OCI-LY3 (cell line): ENCODE measurements around the gene SRSF7.

Experiments
- H2AFZ ChIP-seq: fragments of 200-600, 300-600 bp; shearing (Covaris generic); 2 replicates; pipeline ENCODE4 v1.6.0; 2014; ENCODE audit warnings: antibody characterized with exemption, low read depth, low read length
- H3K27ac ChIP-seq: fragments of 200-600, 300-600 bp; sonication (generic); 2 replicates; pipeline ENCODE4 v1.5.1; 2014; ENCODE audit warnings: mild to moderate bottlenecking, low read length, moderate library complexity, mixed read lengths
- H3K27me3 ChIP-seq: fragments of 200-600, 300-600 bp; sonication (generic); 2 replicates; pipeline ENCODE4 v1.6.1; 2014; ENCODE audit warnings: low read depth, low read length, mixed read lengths
- H3K36me3 ChIP-seq: fragments of 200-600, 300-600 bp; sonication (generic); replicated peaks from 2 replicates; pipeline ENCODE3; 2014; ENCODE audit warnings: low read depth, low read length, mixed read lengths
- H3K4me1 ChIP-seq: fragments of 300-600, 200-600 bp; sonication (generic); 2 replicates; pipeline ENCODE4 v1.6.1; 2014; ENCODE audit warnings: low read length, mixed read lengths
- H3K4me2 ChIP-seq: fragments of 200-600, 300-600 bp; sonication (generic); 2 replicates; pipeline ENCODE4 v1.6.1; 2014; ENCODE audit warnings: low read length, mixed read lengths
- H3K4me3 ChIP-seq: fragments of 300-600, 200-600 bp; sonication (generic); 2 replicates; pipeline ENCODE4 v1.5.1; 2014; ENCODE audit warnings: antibody characterized with exemption, mild to moderate bottlenecking, low read length, moderate library complexity
- H3K79me2 ChIP-seq: fragments of 300-600, 200-600 bp; shearing (Covaris generic); 2 replicates; pipeline ENCODE4 v1.6.1; 2014; ENCODE audit warnings: mild to moderate bottlenecking, low read length, mixed read lengths
- H3K9ac ChIP-seq: fragments of 300-600, 200-600 bp; shearing (Covaris generic); 2 replicates; pipeline ENCODE4 v1.6.0; 2014; ENCODE audit warnings: mild to moderate bottlenecking, low read length, moderate library complexity
- H3K9me3 ChIP-seq: fragments of 200-600, 300-600 bp; shearing (Covaris generic); 2 replicates; pipeline ENCODE4 v1.6.1; 2014; ENCODE audit warnings: low read length, mixed read lengths; ENCODE audit not compliant: insufficient read depth
- H4K20me1 ChIP-seq: fragments of 200-600, 300-600 bp; sonication (generic); 2 replicates; pipeline ENCODE4 v1.6.1; 2016; ENCODE audit warnings: low read length, mixed read lengths; ENCODE audit not compliant: insufficient read depth
- EZH2phosphoT487 ChIP-seq: fragments of 200-600 bp; shearing (Covaris generic); IDR thresholded peaks from 2 replicates; pipeline ENCODE4 v1.6.1; 2018; ENCODE audit warnings: antibody characterized with exemption, mixed run types, low read depth
- TF ChIP-seq, protein P1 (sequence below): fragments of 200-600, 300-600 bp; sonication (generic); IDR thresholded peaks from 2 replicates; pipeline ENCODE4 v1.5.1; 2014; ENCODE audit warnings: antibody characterized with exemption, low read length, low read depth

SRSF7 gene

DNA sequence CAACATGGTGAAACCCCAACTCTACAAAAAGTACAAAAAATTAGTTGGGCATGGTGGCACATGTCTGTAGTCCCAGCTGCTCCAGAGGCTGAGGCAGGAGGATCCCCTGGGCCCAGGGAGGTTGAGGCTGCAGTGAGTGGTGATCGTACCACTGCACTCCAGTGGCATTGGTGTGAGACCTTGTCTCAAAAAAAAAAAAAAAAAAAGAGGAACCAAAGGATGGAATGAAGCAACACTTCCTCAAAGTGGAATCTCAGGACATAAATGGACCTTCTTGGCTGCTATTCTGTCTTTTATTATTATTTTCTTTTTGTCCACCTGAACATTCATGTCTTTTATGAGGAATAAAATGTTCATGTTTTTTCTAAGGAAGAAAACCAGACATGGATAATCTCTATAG lies 40.6 kb upstream of the SRSF7 start:
- H2AFZ ChIP-seq = no peak overlapping the region
- H3K9ac ChIP-seq = no peak overlapping the region
- no peak overlapping the region for H3K27ac ChIP-seq
- no peaks in the 10 kb centered on the region for H4K20me1 ChIP-seq
- no peak overlapping the region for H3K4me3 ChIP-seq
- no peaks in the 10 kb centered on the region for H3K36me3 ChIP-seq
- no peaks in the 10 kb centered on the region for H3K27me3 ChIP-seq
- H3K4me1 ChIP-seq = peaks cover 7% of the 10 kb centered on the region
- no peaks in the 10 kb centered on the region for H3K79me2 ChIP-seq
- H3K4me2 ChIP-seq = peak overlapping the region; percentile 13; the same call in 1 of the 2 replicates
- TF ChIP-seq, protein P1, sequence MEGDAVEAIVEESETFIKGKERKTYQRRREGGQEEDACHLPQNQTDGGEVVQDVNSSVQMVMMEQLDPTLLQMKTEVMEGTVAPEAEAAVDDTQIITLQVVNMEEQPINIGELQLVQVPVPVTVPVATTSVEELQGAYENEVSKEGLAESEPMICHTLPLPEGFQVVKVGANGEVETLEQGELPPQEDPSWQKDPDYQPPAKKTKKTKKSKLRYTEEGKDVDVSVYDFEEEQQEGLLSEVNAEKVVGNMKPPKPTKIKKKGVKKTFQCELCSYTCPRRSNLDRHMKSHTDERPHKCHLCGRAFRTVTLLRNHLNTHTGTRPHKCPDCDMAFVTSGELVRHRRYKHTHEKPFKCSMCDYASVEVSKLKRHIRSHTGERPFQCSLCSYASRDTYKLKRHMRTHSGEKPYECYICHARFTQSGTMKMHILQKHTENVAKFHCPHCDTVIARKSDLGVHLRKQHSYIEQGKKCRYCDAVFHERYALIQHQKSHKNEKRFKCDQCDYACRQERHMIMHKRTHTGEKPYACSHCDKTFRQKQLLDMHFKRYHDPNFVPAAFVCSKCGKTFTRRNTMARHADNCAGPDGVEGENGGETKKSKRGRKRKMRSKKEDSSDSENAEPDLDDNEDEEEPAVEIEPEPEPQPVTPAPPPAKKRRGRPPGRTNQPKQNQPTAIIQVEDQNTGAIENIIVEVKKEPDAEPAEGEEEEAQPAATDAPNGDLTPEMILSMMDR = no peak
- TF ChIP-seq EZH2phosphoT487 = no peak
- H3K9me3 ChIP-seq = no peaks in the 10 kb centered on the region

DNA sequence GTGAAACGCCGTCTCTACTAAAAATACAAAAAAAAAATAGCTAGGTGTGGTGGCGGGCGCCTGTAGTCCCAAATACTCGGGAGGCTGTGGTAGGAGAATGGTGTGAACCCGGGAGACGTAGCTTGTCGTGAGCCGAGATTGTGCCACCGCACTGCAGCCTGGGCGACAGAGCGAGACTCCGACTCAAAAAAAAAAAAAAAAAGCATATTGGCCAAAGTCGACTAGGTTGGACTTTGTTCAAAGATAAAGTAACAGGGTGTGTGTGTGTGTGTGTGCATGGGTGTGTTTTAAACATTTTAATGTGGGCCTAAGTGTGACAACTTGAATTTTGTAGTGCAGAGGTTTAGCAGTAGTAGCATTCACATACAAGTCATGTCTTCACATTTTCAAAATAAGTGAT lies 38.5 kb upstream of the SRSF7 start:
- no peaks in the 10 kb centered on the region for H3K36me3 ChIP-seq
- no peaks in the 10 kb centered on the region for H4K20me1 ChIP-seq
- no peak overlapping the region for H3K4me2 ChIP-seq
- no peaks in the 10 kb centered on the region for H3K27me3 ChIP-seq
- H3K9me3 ChIP-seq = no peaks in the 10 kb centered on the region
- H3K79me2 ChIP-seq = no peaks in the 10 kb centered on the region
- no peak overlapping the region for H2AFZ ChIP-seq
- TF ChIP-seq, protein P1 = no peak
- TF ChIP-seq EZH2phosphoT487 = no peak
- no peak overlapping the region for H3K4me3 ChIP-seq
- H3K4me1 ChIP-seq = peaks cover 7% of the 10 kb centered on the region
- H3K9ac ChIP-seq = no peak overlapping the region
- no peak overlapping the region for H3K27ac ChIP-seq

DNA sequence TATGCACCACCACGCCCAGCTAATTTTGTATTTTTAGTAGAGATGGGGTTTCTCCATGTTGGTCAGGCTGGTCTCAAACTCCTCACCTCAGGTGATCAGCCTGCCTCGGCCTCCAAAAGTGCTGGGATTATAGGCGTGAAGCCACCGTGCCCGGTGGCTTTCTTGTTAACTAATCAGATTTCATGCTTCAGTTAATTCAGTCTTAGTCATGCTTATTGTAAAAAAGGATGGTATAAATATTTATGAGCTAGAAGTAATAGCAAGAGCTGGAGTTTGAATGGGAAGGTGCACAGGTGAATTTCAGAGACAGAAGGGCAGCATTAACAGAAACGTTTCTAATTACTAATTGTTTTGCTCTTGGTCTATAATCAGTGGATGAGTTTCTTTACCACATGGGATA lies 37.1 kb upstream of the SRSF7 start:
- TF ChIP-seq, protein P1 = no peak
- no peak for TF ChIP-seq EZH2phosphoT487
- H2AFZ ChIP-seq = no peak overlapping the region
- H4K20me1 ChIP-seq = no peaks in the 10 kb centered on the region
- H3K9ac ChIP-seq = no peak overlapping the region
- H3K9me3 ChIP-seq = no peaks in the 10 kb centered on the region
- H3K27ac ChIP-seq = no peak overlapping the region
- no peaks in the 10 kb centered on the region for H3K27me3 ChIP-seq
- H3K79me2 ChIP-seq = no peaks in the 10 kb centered on the region
- no peak overlapping the region for H3K4me2 ChIP-seq
- H3K4me1 ChIP-seq = peaks cover 7% of the 10 kb centered on the region
- no peak overlapping the region for H3K4me3 ChIP-seq
- H3K36me3 ChIP-seq = no peaks in the 10 kb centered on the region

DNA sequence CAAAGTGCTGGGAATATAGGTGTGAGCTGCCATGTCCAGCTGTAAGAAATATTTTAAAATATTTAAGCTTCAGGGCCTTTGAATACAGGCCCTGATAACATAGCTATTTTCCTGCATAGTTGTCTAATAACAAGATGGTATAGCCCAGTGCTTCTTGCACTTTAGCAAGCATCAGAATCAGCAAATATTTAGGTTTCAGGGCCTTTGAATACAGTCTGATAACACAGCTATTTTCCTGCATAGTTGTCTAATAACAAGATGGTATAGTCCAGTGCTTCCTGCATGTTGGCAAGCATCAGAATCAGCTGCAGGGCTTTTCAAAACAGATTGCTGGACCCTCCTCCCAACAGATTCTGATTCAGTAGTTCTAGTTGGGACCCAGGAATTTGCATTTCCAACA lies 32.4 kb upstream of the SRSF7 start:
- no peak overlapping the region for H3K4me3 ChIP-seq
- H3K9ac ChIP-seq = no peak overlapping the region
- no peaks in the 10 kb centered on the region for H3K9me3 ChIP-seq
- H3K79me2 ChIP-seq = peaks cover 8% of the 10 kb centered on the region
- peaks cover 9% of the 10 kb centered on the region for H3K36me3 ChIP-seq
- H4K20me1 ChIP-seq = no peaks in the 10 kb centered on the region
- no peak for TF ChIP-seq EZH2phosphoT487
- TF ChIP-seq, protein P1 = no peak
- no peak overlapping the region for H2AFZ ChIP-seq
- H3K4me2 ChIP-seq = no peak overlapping the region
- no peak overlapping the region for H3K27ac ChIP-seq
- H3K27me3 ChIP-seq = no peaks in the 10 kb centered on the region
- peaks cover 4% of the 10 kb centered on the region; the same call in 1 of the 2 replicates for H3K4me1 ChIP-seq
